ENCODE measurements around the gene C1orf116.

C1orf116 gene

GRCh38 chr1:207032528-207033017 lies at the start of gene C1orf116:
Gene C1orf116 (minus strand): TSS chr1:207032756. CDS start chr1:207027598, 5,158 bp downstream.
- DNase-seq (ENCODE audit: low read depth in 2 of 3, low spot score in 1 of 3), result no peak

- no peak for DNase-seq (ENCODE audit: low read depth in 2 of 3, low spot score in 1 of 3)
Observed at GRCh38 chr1:207081806-207082205, 49.2 kb upstream of the C1orf116 start.

DNA sequence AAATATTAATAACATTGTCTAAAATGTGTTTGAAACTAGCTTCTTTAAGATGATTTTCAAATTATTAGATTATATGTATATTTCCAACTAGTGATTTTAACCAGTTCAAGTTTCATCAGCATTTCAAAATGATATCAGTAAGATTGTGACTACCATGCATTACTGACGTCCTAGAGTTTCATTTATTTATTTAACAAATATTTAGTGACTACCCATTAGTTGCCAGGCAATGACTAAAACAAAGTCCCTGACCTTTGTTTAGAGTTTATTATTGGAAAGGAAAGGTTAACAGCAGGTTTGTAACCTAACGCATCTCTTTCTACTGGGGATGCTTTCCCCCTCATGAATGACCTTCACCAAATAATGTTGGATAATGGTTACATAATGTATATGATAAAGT lies 48.5 kb upstream of the C1orf116 start:
- DNase-seq (ENCODE audit: low read depth in 2 of 3, low spot score in 1 of 3), result no peak

DNA sequence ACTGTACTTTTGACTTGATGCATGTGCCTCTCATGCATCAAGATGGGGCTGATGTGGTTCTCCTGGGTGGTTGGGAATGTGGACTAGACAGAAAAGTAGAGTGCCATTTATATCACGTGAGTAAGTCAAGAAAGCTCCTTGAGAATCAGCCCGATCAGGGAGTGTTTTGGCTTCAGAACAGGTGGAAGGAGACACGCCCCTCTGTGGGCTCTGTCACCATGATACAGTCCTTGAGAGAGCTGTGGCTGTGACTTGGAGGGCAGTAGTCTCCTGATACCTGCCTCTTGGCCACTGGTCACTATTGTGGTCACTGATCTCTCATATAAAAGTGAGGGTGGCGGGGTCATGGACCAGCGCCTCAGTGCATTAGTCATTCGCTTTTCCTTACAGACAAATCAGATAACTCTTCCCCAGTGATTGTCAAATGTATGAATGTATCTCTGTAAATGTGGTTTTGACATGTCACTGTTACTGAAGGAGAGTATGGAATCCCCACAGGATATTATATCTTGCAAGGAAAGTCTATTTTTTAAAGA lies 47.2 kb upstream of the C1orf116 start:
- DNase-seq (ENCODE audit: low read depth in 2 of 3, low spot score in 1 of 3), result no peak

DNA sequence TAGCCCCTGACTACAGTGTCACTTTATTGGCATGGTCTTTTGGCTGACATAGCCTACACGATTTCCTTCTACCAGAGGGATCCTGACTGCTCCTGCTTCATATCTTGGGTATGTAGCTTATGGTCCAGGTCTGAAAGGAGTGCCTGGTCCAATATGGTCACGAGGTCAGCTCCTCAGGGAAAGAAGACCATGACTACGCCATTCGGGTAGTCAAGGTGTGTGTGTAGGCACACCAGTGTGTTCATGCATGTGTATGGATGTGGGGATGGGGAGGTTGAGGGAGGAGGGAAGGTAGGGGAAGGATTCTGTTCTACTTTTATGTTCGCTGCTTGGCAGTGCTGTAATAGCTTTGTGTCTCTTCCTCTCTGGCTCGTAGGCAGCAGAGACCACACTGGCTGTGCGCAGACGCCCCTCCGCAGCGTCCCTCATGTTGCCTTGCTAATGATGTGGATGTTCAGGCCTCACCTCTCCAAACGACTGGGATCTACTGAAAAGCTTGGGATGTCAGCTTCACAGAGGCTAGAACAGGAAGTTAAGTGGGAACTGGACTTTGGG lies 46.1 kb upstream of the C1orf116 start:
- no peak for DNase-seq (ENCODE audit: low read depth in 2 of 3, low spot score in 1 of 3)

DNA sequence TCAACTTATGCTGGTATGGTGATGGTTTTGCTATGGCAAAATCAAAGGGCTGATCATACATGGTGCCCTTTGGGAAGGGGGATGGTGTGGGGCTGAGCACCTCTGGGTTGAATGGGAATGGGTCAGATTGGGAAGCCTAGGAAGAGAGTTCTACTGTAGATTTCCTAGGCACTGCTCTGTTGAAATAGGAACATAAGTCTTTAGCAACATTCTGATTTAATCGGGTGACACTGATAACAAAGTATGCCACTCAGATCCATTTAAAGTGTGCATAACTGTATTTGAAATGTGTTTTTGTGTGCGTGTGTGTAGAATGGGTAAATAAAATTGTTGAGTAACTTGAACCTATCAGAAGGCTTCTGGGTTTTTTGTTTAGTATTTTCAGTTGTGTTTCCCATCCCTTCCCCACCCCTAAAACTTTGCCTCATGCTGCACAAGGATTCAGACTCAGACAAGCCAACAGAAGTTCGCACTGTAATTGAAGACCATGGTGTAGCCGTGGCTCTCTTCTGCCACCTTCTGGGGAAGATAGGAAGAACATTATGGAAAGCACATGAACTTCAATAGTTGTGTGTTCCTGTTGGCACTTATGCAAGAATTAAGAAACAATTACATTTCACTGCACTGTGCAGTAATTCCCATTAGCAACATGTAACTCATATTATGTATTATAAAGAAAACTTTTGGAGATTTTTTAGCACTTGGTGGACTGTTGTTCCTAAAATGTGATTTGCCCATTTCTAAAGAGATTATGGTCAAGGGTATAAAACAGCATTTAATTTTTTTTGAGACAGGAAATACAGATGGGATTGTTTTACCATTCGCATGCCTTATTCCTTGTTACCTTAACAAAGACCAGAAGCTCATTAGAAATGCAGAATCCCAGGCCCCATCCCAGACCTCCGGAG lies 45.2 kb upstream of the C1orf116 start:
- peak; percentile 28 to 83 (median 37) for DNase-seq (ENCODE audit: low read depth in 2 of 3, low spot score in 1 of 3)

GRCh38 chr1:207077012-207077411 lies 44.5 kb upstream of the C1orf116 start:
- no peak for DNase-seq (ENCODE audit: low read depth in 2 of 3, low spot score in 1 of 3)

- no peak for DNase-seq (ENCODE audit: low read depth in 2 of 3, low spot score in 1 of 3)
Observed at GRCh38 chr1:207076181-207076955, 43.8 kb upstream of the C1orf116 start.

DNA sequence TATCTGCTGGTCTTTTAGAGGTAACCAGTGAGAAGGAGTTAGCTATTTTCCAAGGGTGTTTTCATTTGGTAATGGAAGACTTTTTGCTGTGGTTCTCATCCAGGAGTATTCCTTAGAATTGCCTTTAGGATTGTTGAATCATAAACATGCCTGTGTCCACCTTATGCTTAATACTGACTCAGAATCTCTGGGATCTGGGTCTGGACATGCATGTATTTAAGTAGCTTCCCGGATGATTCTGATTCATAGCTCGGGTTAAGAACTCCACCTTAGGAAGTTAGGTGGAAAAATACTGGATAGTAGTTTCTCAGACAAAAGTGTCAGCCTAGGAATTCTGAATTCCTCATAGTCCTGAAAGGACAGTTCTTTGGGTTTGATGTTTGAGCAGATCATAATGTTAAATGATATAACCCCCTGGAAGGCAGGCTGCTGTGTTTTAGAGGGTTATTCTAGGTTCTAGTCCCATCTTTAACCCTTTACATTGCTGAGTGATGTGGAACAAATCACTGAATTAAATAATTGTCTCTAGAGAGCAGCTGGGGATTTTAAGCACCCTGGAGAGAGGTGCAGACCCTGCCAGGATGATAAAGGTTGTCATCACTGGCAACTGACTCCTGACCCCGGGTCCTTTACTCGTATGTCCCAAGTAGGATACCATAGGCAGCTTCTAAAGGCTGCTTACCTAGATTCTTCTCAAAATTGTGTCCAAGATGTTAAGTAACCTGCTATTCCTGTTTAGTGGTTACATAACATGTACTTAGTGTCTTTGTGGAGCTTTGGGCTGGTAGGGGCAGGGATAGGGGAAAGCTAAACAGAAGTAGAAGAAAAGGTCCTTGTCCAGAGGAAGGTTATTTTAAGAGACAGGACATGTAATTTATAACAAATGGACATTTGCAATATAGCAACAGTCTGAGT lies 41.6 kb upstream of the C1orf116 start:
- no peak for DNase-seq (ENCODE audit: low read depth in 2 of 3, low spot score in 1 of 3)

DNA sequence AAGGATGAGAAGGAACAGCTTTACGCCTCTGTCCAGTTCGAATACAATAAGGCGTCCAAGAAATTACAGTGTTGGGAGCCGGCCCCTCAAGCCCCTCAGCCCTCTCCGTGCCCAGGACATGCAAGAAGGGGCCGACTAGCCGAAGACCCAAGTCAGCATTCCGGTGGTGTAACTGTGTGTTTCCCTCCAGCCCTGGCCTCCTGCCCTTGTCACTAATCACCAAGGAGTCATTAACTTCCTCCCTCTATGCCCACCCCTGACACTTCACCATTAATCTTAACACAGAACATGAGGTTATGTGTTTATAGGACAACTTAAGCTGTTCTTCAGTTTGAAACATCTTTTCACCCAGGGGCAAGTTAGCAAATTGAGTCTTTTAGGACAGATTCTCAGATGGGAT lies 39.7 kb upstream of the C1orf116 start:
- no peak for DNase-seq (ENCODE audit: low read depth in 2 of 3, low spot score in 1 of 3)

GRCh38 chr1:207071426-207071825 lies 38.9 kb upstream of the C1orf116 start:
- DNase-seq (ENCODE audit: low read depth in 2 of 3, low spot score in 1 of 3), result no peak

DNA sequence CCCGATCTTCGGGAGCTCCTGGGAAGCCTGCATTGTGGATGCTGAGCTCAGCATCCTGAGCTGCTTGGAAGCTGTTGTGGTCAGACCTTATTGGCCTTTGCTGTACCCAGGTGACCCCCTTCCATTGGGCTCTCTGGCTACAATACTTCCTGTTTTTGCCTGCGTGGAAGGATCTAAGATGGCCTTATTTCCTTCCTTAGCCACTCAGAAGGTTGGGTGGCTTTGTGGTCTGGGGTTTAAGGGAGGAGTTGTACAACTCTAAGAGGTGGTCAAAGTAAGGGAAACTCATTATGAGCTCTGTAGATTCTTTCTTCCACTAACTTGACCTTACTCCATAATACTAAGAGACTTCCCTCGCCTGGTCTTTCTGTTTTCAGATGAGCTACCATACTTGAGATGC lies 38.3 kb upstream of the C1orf116 start:
- DNase-seq (ENCODE audit: low read depth in 2 of 3, low spot score in 1 of 3), result no peak

DNA sequence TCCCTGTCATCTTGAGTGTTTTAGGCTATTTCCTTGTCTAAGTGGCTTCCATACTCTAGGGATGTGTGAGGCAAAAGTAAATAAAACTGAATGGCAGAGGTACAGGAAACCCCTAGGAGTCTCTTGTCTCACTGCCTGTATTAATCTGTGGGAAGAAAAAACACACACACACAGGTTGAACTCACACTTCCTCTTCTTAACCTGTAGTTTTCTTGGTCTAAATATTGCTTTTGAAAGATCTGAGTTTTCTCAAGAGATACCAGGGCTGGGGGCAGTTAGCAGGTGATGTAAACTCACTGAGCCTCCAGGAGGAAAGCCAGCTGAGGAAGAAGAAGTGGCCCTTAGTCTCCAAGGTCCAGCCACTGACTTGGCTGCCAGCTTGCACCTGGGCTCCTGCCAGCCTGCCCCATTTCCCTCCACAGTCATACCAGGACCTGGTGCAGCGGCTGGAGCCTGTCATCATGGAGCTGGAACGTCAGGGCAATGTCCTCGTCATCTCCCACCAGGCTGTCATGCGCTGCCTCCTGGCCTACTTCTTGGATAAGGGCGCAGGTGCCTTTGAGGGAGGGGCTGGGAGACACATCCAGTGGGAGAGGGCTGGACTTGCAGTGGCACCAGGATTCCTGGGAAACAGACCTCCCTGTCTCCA lies 37.4 kb upstream of the C1orf116 start:
- no peak for DNase-seq (ENCODE audit: low read depth in 2 of 3, low spot score in 1 of 3)

DNA sequence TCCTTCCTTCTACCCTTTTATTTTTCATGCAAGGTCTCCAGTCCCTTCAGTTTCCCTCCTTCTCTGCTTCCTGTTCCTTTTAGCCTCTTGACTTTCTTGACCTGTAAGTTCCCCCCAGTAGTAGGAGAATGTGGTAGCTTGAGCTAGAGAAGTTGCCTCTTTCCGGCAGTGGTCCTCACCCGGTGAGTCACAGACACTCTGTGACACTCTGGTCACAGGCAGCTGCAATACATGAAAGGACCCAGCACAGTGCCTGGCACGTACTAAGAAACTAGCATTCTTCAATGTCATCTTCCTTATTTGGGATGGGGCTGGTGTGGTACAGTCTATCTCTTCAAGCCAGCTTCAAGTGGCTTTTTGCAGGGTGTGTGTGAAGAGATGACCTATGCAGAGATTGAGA lies 36.5 kb upstream of the C1orf116 start:
- DNase-seq (ENCODE audit: low read depth in 2 of 3, low spot score in 1 of 3), result no peak

- no peak for DNase-seq (ENCODE audit: low read depth in 2 of 3, low spot score in 1 of 3)
Observed at GRCh38 chr1:207067665-207068064, 35.1 kb upstream of the C1orf116 start.

GRCh38 chr1:207067185-207067584 lies 34.6 kb upstream of the C1orf116 start:
- no peak for DNase-seq (ENCODE audit: low read depth in 2 of 3, low spot score in 1 of 3)

GRCh38 chr1:207064561-207064960 lies 32.0 kb upstream of the C1orf116 start:
- DNase-seq (ENCODE audit: low read depth in 2 of 3, low spot score in 1 of 3), result no peak

- DNase-seq (ENCODE audit: low read depth in 2 of 3, low spot score in 1 of 3), result no peak
Observed at GRCh38 chr1:207063014-207063413, 30.5 kb upstream of the C1orf116 start.

DNA sequence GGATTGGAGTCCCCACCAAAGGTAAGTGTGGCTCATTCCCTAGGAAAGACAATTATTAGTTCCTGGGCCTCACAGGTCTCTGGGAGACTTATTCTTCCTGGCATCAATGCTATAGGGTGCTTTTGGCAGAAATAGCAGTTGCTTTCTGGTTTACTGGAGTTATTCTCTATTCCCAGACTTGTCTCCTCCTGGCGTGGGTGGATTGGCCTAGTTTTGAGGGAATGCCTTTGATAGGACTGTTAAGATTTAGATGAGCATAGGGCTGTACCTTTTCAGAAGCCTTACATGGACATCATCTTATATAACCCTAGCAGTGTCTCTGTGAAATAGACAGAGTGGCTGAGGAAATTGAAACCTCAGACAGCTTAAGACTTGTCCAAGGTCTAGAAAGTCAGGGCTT lies 29.5 kb upstream of the C1orf116 start:
- DNase-seq (ENCODE audit: low read depth in 2 of 3, low spot score in 1 of 3), result no peak

- DNase-seq (ENCODE audit: low read depth in 2 of 3, low spot score in 1 of 3), result no peak
Observed at GRCh38 chr1:207060596-207060995, 28.0 kb upstream of the C1orf116 start.
